Trophoblast cell (in vitro differentiated cells and primary cell): ENCODE results near the gene GPR15.

Experiments
- DNase-seq, 2 donors: peaks; one replicate each; pipeline ENCODE4 v3.0.0-alpha.2; 2016
- H2AFZ ChIP-seq: 2 replicates; pipeline ENCODE4 v1.6.1; 2013; ENCODE audit warnings: low read length, moderate library complexity, mild to moderate bottlenecking; ENCODE audit not compliant: insufficient read depth, poor library complexity
- H2AK5ac ChIP-seq: 2 replicates; pipeline ENCODE4 v1.6.1; 2013; ENCODE audit warnings: mild to moderate bottlenecking, low read length
- H2BK120ac ChIP-seq: 2 replicates; pipeline ENCODE4 v1.6.1; 2013; ENCODE audit warnings: low read length, mild to moderate bottlenecking, moderate library complexity; ENCODE audit not compliant: insufficient read depth, poor library complexity
- H2BK12ac ChIP-seq: 2 replicates; pipeline ENCODE4 v1.6.1; 2013; ENCODE audit warnings: mild to moderate bottlenecking, low read length, moderate library complexity
- H2BK5ac ChIP-seq: 2 replicates; pipeline ENCODE4 v1.6.1; 2013; ENCODE audit warnings: low read length, low read depth, moderate library complexity, mild to moderate bottlenecking; ENCODE audit not compliant: poor library complexity
- H3K14ac ChIP-seq: 2 replicates; pipeline ENCODE4 v1.6.1; 2013; ENCODE audit warnings: mild to moderate bottlenecking, low read length
- H3K18ac ChIP-seq: 2 replicates; pipeline ENCODE4 v1.6.1; 2013; ENCODE audit warnings: mild to moderate bottlenecking, low read length
- H3K23ac ChIP-seq: 2 replicates; pipeline ENCODE4 v1.6.1; 2013; ENCODE audit warnings: low read length
- H3K27ac ChIP-seq: 2 replicates; pipeline ENCODE4 v1.5.1; 2013; ENCODE audit warnings: low read depth, mild to moderate bottlenecking, inconsistent platforms, low read length, moderate library complexity
- H3K27me3 ChIP-seq: 2 replicates; pipeline ENCODE4 v1.6.1; 2013; ENCODE audit warnings: inconsistent platforms, mild to moderate bottlenecking, low read length, moderate library complexity; ENCODE audit not compliant: insufficient read depth
- H3K36me3 ChIP-seq, 2 experiments: 1 replicate in 1 of 2; 2 replicates in 1 of 2; pipeline ENCODE4 v1.6.1; 2013; ENCODE audit warnings: low read length in 2 of 2, mild to moderate bottlenecking in 2 of 2, moderate library complexity in 1 of 2; ENCODE audit not compliant: insufficient read depth in 2 of 2, control insufficient read depth in 1 of 2
- H3K4ac ChIP-seq: 2 replicates; pipeline ENCODE4 v1.6.1; 2013; ENCODE audit warnings: low read depth, mild to moderate bottlenecking, low read length, moderate library complexity
- H3K4me1 ChIP-seq, 2 experiments: 1 replicate in 1 of 2; 2 replicates in 1 of 2; pipeline ENCODE4 v1.6.1; 2013; ENCODE audit warnings: low read length in 2 of 2, mild to moderate bottlenecking in 2 of 2, moderate library complexity in 1 of 2; ENCODE audit not compliant: insufficient read depth in 2 of 2, control insufficient read depth in 1 of 2
- H3K4me2 ChIP-seq: 2 replicates; pipeline ENCODE4 v1.6.1; 2013; ENCODE audit warnings: inconsistent platforms, mild to moderate bottlenecking, low read length, moderate library complexity
- H3K4me3 ChIP-seq: 2 replicates; pipeline ENCODE4 v1.5.1; 2013; ENCODE audit warnings: mild to moderate bottlenecking, low read depth, low read length, inconsistent platforms
- H3K79me1 ChIP-seq: one replicate; pipeline ENCODE4 v1.6.1; 2013; ENCODE audit warnings: low read length
- H3K79me2 ChIP-seq: 2 replicates; pipeline ENCODE4 v1.6.1; 2013; ENCODE audit warnings: low read length, mild to moderate bottlenecking; ENCODE audit not compliant: control insufficient read depth, insufficient read depth, poor library complexity
- H3K9ac ChIP-seq: 2 replicates; pipeline ENCODE4 v1.6.1; 2013; ENCODE audit warnings: mild to moderate bottlenecking, low read length
- H3K9me3 ChIP-seq: 2 replicates; pipeline ENCODE4 v1.6.1; 2013; ENCODE audit warnings: low read depth, mild to moderate bottlenecking, control low read depth, inconsistent platforms, low read length; ENCODE audit not compliant: insufficient read depth
- H4K12ac ChIP-seq: 2 replicates; pipeline ENCODE4 v1.6.1; 2013; ENCODE audit warnings: low read depth, mild to moderate bottlenecking, low read length, moderate library complexity
- H4K8ac ChIP-seq: 2 replicates; pipeline ENCODE4 v1.6.1; 2013; ENCODE audit warnings: low read depth, mild to moderate bottlenecking, low read length, moderate library complexity
- H4K91ac ChIP-seq: one replicate; pipeline ENCODE4 v1.6.1; 2013; ENCODE audit warnings: low read depth, mild to moderate bottlenecking, low read length, moderate library complexity
- WGBS: extraction: QIAGEN DNeasy Blood & Tissue Kit; methylation state at CpG from one replicate; pipeline ENCODE4 v1.1.7; 2013; ENCODE audit warnings: missing lambda C conversion rate; ENCODE audit not compliant: insufficient read length, insufficient coverage; ENCODE audit errors: extremely low coverage; 5-methylcytosine and 5-hydroxymethylcytosine counted together

GPR15 gene

DNA sequence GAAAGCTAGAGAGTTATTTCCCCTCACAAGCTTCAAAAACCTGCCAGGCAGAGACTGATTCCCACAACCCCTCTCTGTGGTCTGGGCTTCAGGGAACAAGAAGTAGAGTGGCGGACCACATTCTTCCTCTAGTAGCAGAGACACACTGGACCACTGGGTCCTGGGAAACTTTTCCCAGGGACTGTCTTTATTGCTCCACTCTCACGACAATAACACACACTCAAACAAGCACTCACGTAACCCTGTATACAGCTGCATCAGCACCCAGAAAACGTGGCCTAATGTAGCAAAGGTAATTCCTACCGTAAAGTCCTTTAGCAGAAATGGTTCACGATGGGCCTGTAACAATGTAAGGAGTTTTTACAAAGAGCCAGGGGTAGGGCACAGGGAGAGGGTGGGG is 34.1 kb downstream of the GPR15 start:
- H4K91ac ChIP-seq, result no peak overlapping the region
- H3K79me1 ChIP-seq, result no peaks in the 10 kb centered on the region
- no peak overlapping the region for H2BK5ac ChIP-seq
- H3K18ac ChIP-seq, result no peak overlapping the region
- WGBS, result no CpG with 5 or more reads among the region's 6 CpGs
- no peak overlapping the region for H3K14ac ChIP-seq
- H3K27ac ChIP-seq, result no peak overlapping the region
- DNase-seq, result no peak
- no peak overlapping the region for H2BK120ac ChIP-seq
- H2AK5ac ChIP-seq, result no peak overlapping the region
- no peaks in the 10 kb centered on the region for H3K36me3 ChIP-seq
- no peaks in the 10 kb centered on the region for H3K79me2 ChIP-seq
- no peak overlapping the region for H3K4me2 ChIP-seq
- H2BK12ac ChIP-seq, result no peak overlapping the region
- H4K8ac ChIP-seq, result no peak overlapping the region
- H3K27me3 ChIP-seq, result no peaks in the 10 kb centered on the region
- no peak overlapping the region for H3K4ac ChIP-seq
- H3K9ac ChIP-seq, result no peak overlapping the region
- H2AFZ ChIP-seq, result no peak overlapping the region
- H3K9me3 ChIP-seq, result no peaks in the 10 kb centered on the region
- no peak overlapping the region for H3K4me3 ChIP-seq
- no peak overlapping the region for H4K12ac ChIP-seq
- no peak overlapping the region for H3K23ac ChIP-seq
- no peaks in the 10 kb centered on the region for H3K4me1 ChIP-seq

GRCh38 chr3:98567666-98568270 is 36.0 kb downstream of the GPR15 start:
- no CpG with 5 or more reads among the region's 2 CpGs for WGBS

GRCh38 chr3:98568402-98568801 is 36.6 kb downstream of the GPR15 start:
- no peaks in the 10 kb centered on the region for H3K4me1 ChIP-seq
- no peaks in the 10 kb centered on the region for H3K79me1 ChIP-seq
- no peaks in the 10 kb centered on the region for H3K79me2 ChIP-seq
- H3K27ac ChIP-seq, result no peak overlapping the region
- no peak overlapping the region for H4K12ac ChIP-seq
- H3K23ac ChIP-seq, result no peak overlapping the region
- no peak overlapping the region for H4K8ac ChIP-seq
- no CpG with 5 or more reads among the region's 3 CpGs for WGBS
- no peaks in the 10 kb centered on the region for H3K36me3 ChIP-seq
- H3K4me2 ChIP-seq, result no peak overlapping the region
- H3K27me3 ChIP-seq, result no peaks in the 10 kb centered on the region
- no peak overlapping the region for H3K14ac ChIP-seq
- no peak overlapping the region for H3K4me3 ChIP-seq
- no peaks in the 10 kb centered on the region for H3K9me3 ChIP-seq
- H3K9ac ChIP-seq, result no peak overlapping the region
- H2BK120ac ChIP-seq, result no peak overlapping the region
- H2AFZ ChIP-seq, result no peak overlapping the region
- H3K18ac ChIP-seq, result no peak overlapping the region
- no peak overlapping the region for H2BK12ac ChIP-seq
- H4K91ac ChIP-seq, result no peak overlapping the region
- H2AK5ac ChIP-seq, result no peak overlapping the region
- H3K4ac ChIP-seq, result no peak overlapping the region
- DNase-seq, result no peak
- H2BK5ac ChIP-seq, result no peak overlapping the region

More at GRCh38 chr3:98567666-98568270, 36.0 kb downstream of the GPR15 start:
- Histone ChIP-seq H4K12ac (no peak overlapping the region), H3K23ac (no peak overlapping the region), H4K91ac (no peak overlapping the region), H3K14ac (no peak overlapping the region), H3K79me2 (no peaks in the 10 kb centered on the region), H4K8ac (no peak overlapping the region), H3K27me3 (no peaks in the 10 kb centered on the region), H3K9ac (no peak overlapping the region), H3K79me1 (no peaks in the 10 kb centered on the region), H3K4me1 (no peaks in the 10 kb centered on the region), H2AK5ac (no peak overlapping the region), H3K4ac (no peak overlapping the region), H3K4me3 (no peak overlapping the region), H2BK5ac (no peak overlapping the region), H2BK120ac (no peak overlapping the region), H2BK12ac (no peak overlapping the region), H3K36me3 (no peaks in the 10 kb centered on the region), H3K4me2 (no peak overlapping the region), H2AFZ (no peak overlapping the region), H3K27ac (no peak overlapping the region), H3K18ac (no peak overlapping the region), H3K9me3 (no peaks in the 10 kb centered on the region)
- DNase-seq, result no peak

DNA sequence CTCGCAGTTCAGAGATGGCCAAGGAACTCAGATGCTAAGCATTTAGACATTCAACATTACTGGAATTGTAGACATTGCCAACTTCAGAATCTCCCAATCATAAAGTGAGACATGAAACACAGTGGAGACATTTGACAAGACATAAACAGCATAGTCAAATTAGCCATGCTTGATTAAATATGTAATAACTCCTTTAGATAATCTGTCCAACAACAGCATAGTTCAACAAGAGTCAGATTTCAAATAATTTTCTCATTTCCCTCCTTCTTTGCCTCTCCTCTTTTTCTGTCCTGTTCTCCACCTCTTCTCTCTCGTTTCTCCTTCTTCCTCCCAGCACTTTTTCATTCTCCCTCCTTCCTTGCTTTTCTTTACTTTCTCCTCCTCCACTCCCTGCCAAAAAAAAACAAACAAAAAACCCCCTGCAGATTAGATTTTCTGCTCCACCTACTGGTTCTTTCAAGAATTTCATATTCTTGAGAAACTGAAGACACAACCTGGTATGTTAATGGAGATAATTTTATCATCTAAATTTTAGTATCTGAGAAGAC is 41.5 kb downstream of the GPR15 start:
- H3K9ac ChIP-seq, result no peak overlapping the region
- no peaks in the 10 kb centered on the region for H3K79me1 ChIP-seq
- H3K36me3 ChIP-seq, result no peaks in the 10 kb centered on the region
- no peak overlapping the region for H3K4me2 ChIP-seq
- no peak overlapping the region for H2BK12ac ChIP-seq
- H2AK5ac ChIP-seq, result no peak overlapping the region
- H3K27ac ChIP-seq, result no peak overlapping the region
- WGBS, result no CpG with 5 or more reads among the region's 2 CpGs
- H3K18ac ChIP-seq, result no peak overlapping the region
- H4K12ac ChIP-seq, result no peak overlapping the region
- H4K8ac ChIP-seq, result no peak overlapping the region
- H3K23ac ChIP-seq, result no peak overlapping the region
- no peak overlapping the region for H2BK5ac ChIP-seq
- H3K79me2 ChIP-seq, result no peaks in the 10 kb centered on the region
- H3K9me3 ChIP-seq, result no peaks in the 10 kb centered on the region
- no peak overlapping the region for H4K91ac ChIP-seq
- H3K4ac ChIP-seq, result no peak overlapping the region
- no peak overlapping the region for H2AFZ ChIP-seq
- H3K4me1 ChIP-seq, result peaks cover 0 to 2% of the 10 kb centered on the region in 2 experiments
- no peak overlapping the region for H3K4me3 ChIP-seq
- no peak overlapping the region for H3K14ac ChIP-seq
- no peaks in the 10 kb centered on the region for H3K27me3 ChIP-seq
- H2BK120ac ChIP-seq, result no peak overlapping the region
- peak in 1 of 2 donors; percentile 64 for DNase-seq
